Measurements from ENCODE around the gene SYNRG.
"Not testable (repeated sequence)": the region's sequence is repeated elsewhere in the genome, so short reads cannot be mapped to it uniquely, and the experiment has no call there.

The SYNRG gene

DNA sequence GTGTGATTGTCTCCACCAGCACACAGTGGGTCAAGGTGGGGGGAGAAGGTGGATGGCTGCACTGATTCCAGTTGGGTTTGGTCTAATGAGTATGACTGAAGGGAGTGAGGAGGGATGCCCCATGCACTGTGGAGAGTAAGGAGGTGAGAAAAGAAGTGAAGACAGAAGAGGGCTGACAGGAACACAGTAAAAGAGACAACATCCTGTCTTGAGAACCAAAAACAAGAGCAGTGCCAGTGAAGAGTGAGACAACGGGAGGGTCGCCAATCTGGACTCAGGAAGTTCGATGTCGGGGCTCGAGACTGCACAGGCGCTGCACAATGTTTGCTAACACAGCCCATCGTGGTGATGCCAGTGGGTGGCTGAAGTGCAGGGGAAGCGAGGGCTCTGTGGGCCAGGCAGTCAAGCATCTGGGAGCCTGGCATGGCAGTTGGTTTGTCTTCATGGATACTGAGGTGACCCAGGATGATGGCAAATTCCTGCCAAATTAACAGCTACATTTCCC, 85.5 kb downstream of the SYNRG start:
- H3K9me3 Mint-ChIP-seq, result no peaks in the 10 kb centered on the region
- ATAC-seq (replicated peaks; ENCODE audit: extremely low read depth, poor library complexity, severe bottlenecking) (no peak), DNase-seq (ENCODE audit: low spot score in 2 of 2) (no peak)
- no peak overlapping the region for H3K4me3 Mint-ChIP-seq
- no peaks in the 10 kb centered on the region for H3K27me3 Mint-ChIP-seq
- H3K36me3 Mint-ChIP-seq (ENCODE audit: insufficient read depth), result peaks cover 50% of the 10 kb centered on the region
- H3K27ac Mint-ChIP-seq (ENCODE audit: low read depth), result peak overlapping the region; percentile 36
- H3K4me1 Mint-ChIP-seq, result peaks cover 34% of the 10 kb centered on the region

- ATAC-seq (replicated peaks; ENCODE audit: extremely low read depth, poor library complexity, severe bottlenecking), result no peak
- Mint-ChIP-seq H3K36me3 (ENCODE audit: insufficient read depth) (peaks cover 62% of the 10 kb centered on the region), H3K27ac (ENCODE audit: low read depth) (peak overlapping the region; percentile 21), H3K4me1 (peaks cover 27% of the 10 kb centered on the region), H3K4me3 (no peak overlapping the region), H3K9me3 (no peaks in the 10 kb centered on the region), H3K27me3 (no peaks in the 10 kb centered on the region)
- DNase-seq (ENCODE audit: low spot score in 2 of 2), result no peak
These were observed 87.4 kb downstream of the SYNRG start for GRCh38 chr17:37521821-37522220.

DNA sequence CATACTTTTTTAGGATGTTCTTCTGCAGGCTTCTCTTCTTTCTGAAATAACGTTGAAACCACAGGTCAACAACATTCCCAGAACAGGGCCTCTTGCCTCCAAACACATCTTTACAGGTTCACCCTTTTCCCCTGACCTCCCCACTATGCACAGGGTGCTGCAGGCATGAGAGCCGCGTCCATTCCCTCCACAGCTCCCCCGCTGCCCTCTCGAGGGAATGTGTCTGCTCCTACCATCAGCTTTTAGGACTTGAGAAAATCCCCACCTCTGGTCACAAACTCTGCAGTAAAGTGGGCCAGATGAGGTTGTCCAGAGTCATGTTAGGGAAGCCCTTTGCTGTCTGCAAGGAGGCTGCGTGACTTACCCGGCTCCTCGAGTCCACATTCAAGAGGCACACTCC, 89.0 kb downstream of the SYNRG start:
- ATAC-seq (replicated peaks; ENCODE audit: extremely low read depth, poor library complexity, severe bottlenecking), result no peak
- no peak for DNase-seq (ENCODE audit: low spot score in 2 of 2)
- no peak overlapping the region for H3K27ac Mint-ChIP-seq (ENCODE audit: low read depth)
- H3K36me3 Mint-ChIP-seq (ENCODE audit: insufficient read depth), result peaks cover 62% of the 10 kb centered on the region
- H3K27me3 Mint-ChIP-seq, result no peaks in the 10 kb centered on the region
- H3K9me3 Mint-ChIP-seq, result no peaks in the 10 kb centered on the region
- H3K4me1 Mint-ChIP-seq, result peaks cover 22% of the 10 kb centered on the region
- no peak overlapping the region for H3K4me3 Mint-ChIP-seq

- Mint-ChIP-seq H3K4me3 (no peak overlapping the region), H3K27me3 (no peaks in the 10 kb centered on the region), H3K4me1 (peaks cover 22% of the 10 kb centered on the region), H3K27ac (ENCODE audit: low read depth) (peak overlapping the region; percentile 29), H3K9me3 (no peaks in the 10 kb centered on the region), H3K36me3 (ENCODE audit: insufficient read depth) (peaks cover 60% of the 10 kb centered on the region)
- ATAC-seq (replicated peaks; ENCODE audit: extremely low read depth, poor library complexity, severe bottlenecking), result no peak
- DNase-seq (ENCODE audit: low spot score in 2 of 2), result no peak
These were observed 89.8 kb downstream of the SYNRG start for GRCh38 chr17:37519251-37519985.

DNA sequence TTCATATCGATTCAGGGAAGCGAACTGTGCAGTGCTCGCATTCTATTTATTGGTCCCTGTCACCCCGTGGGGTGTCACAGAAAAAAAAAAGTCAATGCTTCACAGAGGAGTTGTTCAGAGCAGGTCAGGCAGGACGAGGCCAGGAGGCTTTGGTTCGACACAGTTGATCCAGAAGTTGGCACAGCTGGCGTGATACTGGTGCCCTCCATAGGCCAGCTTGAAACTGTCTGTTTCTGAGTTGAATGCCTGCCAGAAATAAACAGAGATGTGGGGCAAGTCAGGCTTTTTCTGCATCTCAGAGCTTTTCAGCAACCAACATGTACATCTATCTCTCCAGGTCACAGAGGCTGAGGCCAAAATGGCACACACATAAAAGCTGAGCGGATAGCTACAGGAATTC, 90.4 kb downstream of the SYNRG start:
- Mint-ChIP-seq H3K4me3 (no peak overlapping the region), H3K27me3 (no peaks in the 10 kb centered on the region), H3K36me3 (ENCODE audit: insufficient read depth) (peaks cover 59% of the 10 kb centered on the region), H3K9me3 (no peaks in the 10 kb centered on the region), H3K4me1 (peaks cover 21% of the 10 kb centered on the region), H3K27ac (ENCODE audit: low read depth) (peak overlapping the region; percentile 29)
- DNase-seq (ENCODE audit: low spot score in 2 of 2) (no peak), ATAC-seq (replicated peaks; ENCODE audit: extremely low read depth, poor library complexity, severe bottlenecking) (no peak)

DNA sequence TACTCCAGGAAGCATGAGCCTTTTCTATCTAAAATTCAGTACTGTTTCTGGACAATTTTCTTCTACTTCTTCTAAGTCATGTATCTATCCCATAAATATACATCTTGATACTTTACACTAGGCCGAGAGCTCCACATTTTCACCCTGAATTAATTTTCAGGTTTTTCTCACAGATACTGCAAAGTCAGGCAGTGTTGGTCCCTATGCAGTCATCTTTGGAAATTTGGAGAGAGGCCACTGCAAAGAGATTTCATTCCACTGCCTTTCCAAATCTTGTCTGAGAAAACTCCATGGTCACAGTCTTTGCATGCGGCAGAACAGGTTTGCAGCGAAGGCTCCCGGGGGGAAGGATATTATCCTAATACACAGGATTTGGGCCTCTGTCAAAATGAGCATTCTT, 91.3 kb downstream of the SYNRG start:
- ATAC-seq (replicated peaks; ENCODE audit: extremely low read depth, poor library complexity, severe bottlenecking) (no peak), DNase-seq (ENCODE audit: low spot score in 2 of 2) (no peak)
- Mint-ChIP-seq H3K36me3 (ENCODE audit: insufficient read depth) (peaks cover 53% of the 10 kb centered on the region), H3K9me3 (no peaks in the 10 kb centered on the region), H3K27me3 (no peaks in the 10 kb centered on the region), H3K27ac (ENCODE audit: low read depth) (no peak overlapping the region), H3K4me3 (no peak overlapping the region), H3K4me1 (peaks cover 16% of the 10 kb centered on the region)

DNA sequence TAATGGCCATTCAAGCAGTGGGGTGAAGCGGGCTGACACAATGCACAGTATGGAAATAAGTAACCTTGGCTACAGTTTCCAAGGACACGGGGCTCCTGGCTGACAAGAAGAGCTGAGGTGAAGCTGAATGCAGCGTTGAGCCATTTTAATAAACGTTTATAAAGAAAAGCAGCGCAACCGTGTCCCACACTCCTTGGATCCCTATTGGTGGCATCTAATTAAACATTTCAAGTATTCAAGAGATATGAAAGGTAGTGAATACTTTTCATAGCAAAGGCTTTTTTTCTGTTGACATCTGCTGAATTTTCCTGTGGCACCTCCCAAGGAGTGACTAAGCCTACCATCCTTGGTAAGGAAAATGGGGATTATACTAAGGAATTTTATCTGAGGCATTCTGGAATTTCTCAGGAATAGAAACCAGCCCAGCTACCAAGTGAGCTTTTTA, 93.1 kb downstream of the SYNRG start:
- H3K4me3 Mint-ChIP-seq, result no peak overlapping the region
- no peak for ATAC-seq (replicated peaks; ENCODE audit: extremely low read depth, poor library complexity, severe bottlenecking)

DNA sequence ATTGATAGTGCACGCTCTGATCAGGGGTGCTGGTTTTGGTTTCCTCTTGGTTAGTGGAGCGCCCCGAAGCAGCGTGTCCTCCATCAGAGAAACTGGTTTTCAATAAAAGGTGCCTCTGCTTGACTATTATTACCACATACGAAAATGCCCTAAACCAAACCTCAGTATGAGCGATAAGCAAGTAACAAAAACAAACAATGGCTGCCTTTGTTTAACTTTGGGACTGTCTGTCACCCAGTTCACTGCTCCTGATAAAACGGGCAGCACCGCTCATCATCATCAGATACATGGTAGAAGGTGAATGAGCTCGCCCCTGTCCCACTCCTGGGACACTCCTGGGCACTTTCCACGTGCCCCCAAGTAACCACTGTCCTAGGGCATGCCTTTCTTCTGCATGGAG, 95.5 kb downstream of the SYNRG start:
- Mint-ChIP-seq H3K27ac (ENCODE audit: low read depth) (no peak overlapping the region), H3K36me3 (ENCODE audit: insufficient read depth) (peaks cover 38% of the 10 kb centered on the region), H3K4me3 (no peak overlapping the region), H3K9me3 (no peaks in the 10 kb centered on the region), H3K27me3 (no peaks in the 10 kb centered on the region), H3K4me1 (no peaks in the 10 kb centered on the region)
- ATAC-seq (replicated peaks; ENCODE audit: extremely low read depth, poor library complexity, severe bottlenecking), result no peak
- no peak for DNase-seq (ENCODE audit: low spot score in 2 of 2)

More for the DNA sequence above, 93.1 kb downstream of the SYNRG start:
- peaks cover 49% of the 10 kb centered on the region for H3K36me3 Mint-ChIP-seq (ENCODE audit: insufficient read depth)
- peaks cover 16% of the 10 kb centered on the region for H3K4me1 Mint-ChIP-seq
- peak overlapping the region; percentile 19 for H3K27ac Mint-ChIP-seq (ENCODE audit: low read depth)
- no peaks in the 10 kb centered on the region for H3K27me3 Mint-ChIP-seq
- H3K9me3 Mint-ChIP-seq, result no peaks in the 10 kb centered on the region
- DNase-seq (ENCODE audit: low spot score in 2 of 2), result no peak

DNA sequence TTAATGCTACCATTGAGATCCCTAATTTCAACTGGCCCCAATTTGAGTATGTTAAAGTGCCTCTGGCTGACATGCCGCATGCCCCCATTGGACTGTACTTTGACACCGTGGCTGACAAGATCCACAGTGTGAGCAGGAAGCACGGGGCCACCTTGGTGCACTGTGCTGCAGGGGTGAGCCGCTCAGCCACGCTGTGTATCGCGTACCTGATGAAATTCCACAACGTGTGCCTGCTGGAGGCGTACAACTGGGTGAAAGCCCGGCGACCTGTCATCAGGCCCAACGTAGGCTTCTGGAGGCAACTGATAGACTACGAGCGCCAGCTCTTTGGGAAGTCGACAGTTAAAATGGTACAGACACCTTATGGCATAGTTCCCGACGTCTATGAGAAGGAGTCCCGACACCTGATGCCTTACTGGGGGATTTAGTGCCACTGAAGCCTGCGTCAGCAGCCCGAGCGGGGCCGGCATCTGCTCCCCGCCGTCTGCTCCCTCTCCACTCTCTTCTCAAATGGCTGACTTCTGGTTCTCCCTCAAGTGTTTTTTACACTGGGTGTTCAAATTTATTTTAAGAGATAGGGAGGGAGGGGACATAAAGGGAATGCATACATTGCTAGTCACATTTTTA, 96.7 kb downstream of the SYNRG start:
- Mint-ChIP-seq H3K9me3 (no peaks in the 10 kb centered on the region), H3K4me3 (no peak overlapping the region), H3K27ac (ENCODE audit: low read depth) (peak overlapping the region; percentile 44), H3K36me3 (ENCODE audit: insufficient read depth) (peaks cover 26% of the 10 kb centered on the region), H3K4me1 (no peaks in the 10 kb centered on the region), H3K27me3 (no peaks in the 10 kb centered on the region)
- DNase-seq (ENCODE audit: low spot score in 2 of 2), result no peak
- ATAC-seq (replicated peaks; ENCODE audit: extremely low read depth, poor library complexity, severe bottlenecking), result no peak

DNA sequence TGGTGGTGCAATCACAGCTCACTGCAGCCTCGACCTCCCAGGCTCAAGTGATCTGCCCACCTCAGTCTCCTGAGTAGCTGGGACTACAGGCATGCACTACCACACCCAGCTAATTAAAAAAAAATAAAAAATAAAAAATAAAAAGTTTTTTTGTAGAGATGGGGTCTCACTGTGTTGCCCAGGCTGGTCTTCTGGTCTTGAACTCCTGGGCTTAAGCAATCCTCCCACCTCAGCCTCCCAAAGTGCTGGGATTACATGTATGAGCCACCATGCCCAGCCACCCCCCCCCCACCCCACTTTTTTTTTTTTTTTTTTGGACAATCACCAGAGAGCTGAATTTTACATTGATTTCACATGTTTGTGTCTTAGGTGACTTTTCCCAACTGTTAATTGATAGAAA, 97.6 kb downstream of the SYNRG start:
- not testable (repeated sequence) for H3K4me3 Mint-ChIP-seq

GRCh38 chr17:37510056-37510455, 99.2 kb downstream of the SYNRG start:
- H3K27ac Mint-ChIP-seq (ENCODE audit: low read depth), result peak overlapping the region; percentile 12
- no peak for ATAC-seq (replicated peaks; ENCODE audit: extremely low read depth, poor library complexity, severe bottlenecking)
- H3K9me3 Mint-ChIP-seq, result no peaks in the 10 kb centered on the region
- peaks cover 7% of the 10 kb centered on the region for H3K4me1 Mint-ChIP-seq
- peaks cover 12% of the 10 kb centered on the region for H3K36me3 Mint-ChIP-seq (ENCODE audit: insufficient read depth)
- H3K4me3 Mint-ChIP-seq, result no peak overlapping the region
- no peak for DNase-seq (ENCODE audit: low spot score in 2 of 2)
- no peaks in the 10 kb centered on the region for H3K27me3 Mint-ChIP-seq

More for the DNA sequence above, 97.6 kb downstream of the SYNRG start:
- DNase-seq (ENCODE audit: low spot score in 2 of 2); H3K4me1 Mint-ChIP-seq; H3K27me3 Mint-ChIP-seq; H3K9me3 Mint-ChIP-seq; ATAC-seq (replicated peaks; ENCODE audit: extremely low read depth, poor library complexity, severe bottlenecking); H3K27ac Mint-ChIP-seq (ENCODE audit: low read depth): not testable (repeated sequence)
- peaks cover 21% of the 10 kb centered on the region for H3K36me3 Mint-ChIP-seq (ENCODE audit: insufficient read depth)

GRCh38 chr17:37507111-37507510, 102.1 kb downstream of the SYNRG start:
- ATAC-seq (replicated peaks; ENCODE audit: extremely low read depth, poor library complexity, severe bottlenecking) (no peak), DNase-seq (ENCODE audit: low spot score in 2 of 2) (no peak)
- H3K27me3 Mint-ChIP-seq, result no peaks in the 10 kb centered on the region
- H3K4me1 Mint-ChIP-seq, result peaks cover 7% of the 10 kb centered on the region
- peaks cover 5% of the 10 kb centered on the region for H3K36me3 Mint-ChIP-seq (ENCODE audit: insufficient read depth)
- no peaks in the 10 kb centered on the region for H3K9me3 Mint-ChIP-seq
- no peak overlapping the region for H3K4me3 Mint-ChIP-seq
- no peak overlapping the region for H3K27ac Mint-ChIP-seq (ENCODE audit: low read depth)

- Mint-ChIP-seq H3K27ac (ENCODE audit: low read depth) (no peak overlapping the region), H3K4me1 (peaks cover 7% of the 10 kb centered on the region), H3K4me3 (no peak overlapping the region), H3K36me3 (ENCODE audit: insufficient read depth) (peaks cover 3% of the 10 kb centered on the region), H3K9me3 (no peaks in the 10 kb centered on the region), H3K27me3 (no peaks in the 10 kb centered on the region)
- DNase-seq (ENCODE audit: low spot score in 2 of 2), result no peak
- ATAC-seq (replicated peaks; ENCODE audit: extremely low read depth, poor library complexity, severe bottlenecking), result peak; percentile 43
These were observed 102.5 kb downstream of the SYNRG start for GRCh38 chr17:37506678-37507077.
